ENCODE data around the gene MGME1. TPM values are rescaled to one million over a fixed set of nuclear protein-coding genes. Genes with fewer than 3 reads are reported as not detected.

MGME1 gene
- total and polyA plus RNA-seq, 2 of the 13 experiments (the other 11 are each of a cell fraction or from before 2014, with no cell fraction given): 36.7 to 66.6 TPM

DNA sequence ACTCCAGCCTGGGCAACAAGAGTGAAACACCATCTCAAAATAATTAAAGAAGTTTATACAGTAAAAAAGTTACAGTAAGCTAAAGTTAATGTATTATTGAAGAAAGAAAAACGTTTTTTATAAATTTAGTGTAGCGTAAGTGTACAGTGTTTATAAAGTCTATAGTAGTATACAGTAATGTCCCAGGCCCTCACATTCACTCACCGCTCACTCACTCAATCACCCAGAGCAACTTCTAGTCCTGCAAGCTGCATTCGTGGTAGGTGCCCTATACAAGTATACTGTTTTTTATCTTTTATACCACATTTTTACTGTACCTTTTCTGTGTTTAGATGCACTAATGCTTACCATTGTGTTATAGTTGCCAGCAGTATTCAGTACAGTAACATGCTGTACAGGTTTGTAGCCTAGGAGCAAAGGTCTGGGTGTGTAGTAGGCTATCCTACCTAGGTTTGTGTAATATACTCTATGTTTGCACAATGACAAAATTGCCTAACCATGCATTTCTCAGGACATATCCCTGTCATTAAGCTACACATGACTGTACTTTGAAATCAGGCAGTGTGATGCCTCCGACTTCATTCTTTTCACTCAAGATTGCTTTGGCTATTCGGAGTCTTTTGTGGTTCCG lies 16.7 kb downstream of the MGME1 start (continued):
- TF ChIP-seq, protein P1, sequence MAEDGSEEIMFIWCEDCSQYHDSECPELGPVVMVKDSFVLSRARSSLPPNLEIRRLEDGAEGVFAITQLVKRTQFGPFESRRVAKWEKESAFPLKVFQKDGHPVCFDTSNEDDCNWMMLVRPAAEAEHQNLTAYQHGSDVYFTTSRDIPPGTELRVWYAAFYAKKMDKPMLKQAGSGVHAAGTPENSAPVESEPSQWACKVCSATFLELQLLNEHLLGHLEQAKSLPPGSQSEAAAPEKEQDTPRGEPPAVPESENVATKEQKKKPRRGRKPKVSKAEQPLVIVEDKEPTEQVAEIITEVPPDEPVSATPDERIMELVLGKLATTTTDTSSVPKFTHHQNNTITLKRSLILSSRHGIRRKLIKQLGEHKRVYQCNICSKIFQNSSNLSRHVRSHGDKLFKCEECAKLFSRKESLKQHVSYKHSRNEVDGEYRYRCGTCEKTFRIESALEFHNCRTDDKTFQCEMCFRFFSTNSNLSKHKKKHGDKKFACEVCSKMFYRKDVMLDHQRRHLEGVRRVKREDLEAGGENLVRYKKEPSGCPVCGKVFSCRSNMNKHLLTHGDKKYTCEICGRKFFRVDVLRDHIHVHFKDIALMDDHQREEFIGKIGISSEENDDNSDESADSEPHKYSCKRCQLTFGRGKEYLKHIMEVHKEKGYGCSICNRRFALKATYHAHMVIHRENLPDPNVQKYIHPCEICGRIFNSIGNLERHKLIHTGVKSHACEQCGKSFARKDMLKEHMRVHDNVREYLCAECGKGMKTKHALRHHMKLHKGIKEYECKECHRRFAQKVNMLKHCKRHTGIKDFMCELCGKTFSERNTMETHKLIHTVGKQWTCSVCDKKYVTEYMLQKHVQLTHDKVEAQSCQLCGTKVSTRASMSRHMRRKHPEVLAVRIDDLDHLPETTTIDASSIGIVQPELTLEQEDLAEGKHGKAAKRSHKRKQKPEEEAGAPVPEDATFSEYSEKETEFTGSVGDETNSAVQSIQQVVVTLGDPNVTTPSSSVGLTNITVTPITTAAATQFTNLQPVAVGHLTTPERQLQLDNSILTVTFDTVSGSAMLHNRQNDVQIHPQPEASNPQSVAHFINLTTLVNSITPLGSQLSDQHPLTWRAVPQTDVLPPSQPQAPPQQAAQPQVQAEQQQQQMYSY (CRISPR knock-in tag; IDR thresholded peaks at IDR 0.05): no peak
- TF ChIP-seq HNRNPK (IDR thresholded peaks at IDR 0.05; ENCODE audit: low read depth, low read length, poor library complexity, severe bottlenecking) (no peak), ZSCAN31 (CRISPR knock-in tag; IDR thresholded peaks at IDR 0.05; ENCODE audit: low read depth) (no peak), NR2F2 (IDR thresholded peaks at IDR 0.05; ENCODE audit: borderline replicate concordance, low read depth) (0 out of 2 replicates have a peak, but pooled peaks have one; percentile 66), HOXA9 (CRISPR knock-in tag; IDR thresholded peaks at IDR 0.05; ENCODE audit: borderline replicate concordance) (no peak), MATR3 (CRISPR knock-in tag; IDR thresholded peaks at IDR 0.05) (no peak), LCORL (IDR thresholded peaks at IDR 0.05) (peak; percentile 53; the same call in 1 of the 2 replicates), LCORL (CRISPR knock-in tag; IDR thresholded peaks at IDR 0.05) (peak; percentile 76; the same call in 1 of the 2 replicates), MIXL1 (CRISPR knock-in tag; IDR thresholded peaks at IDR 0.05) (peak; percentile 96), ZBTB7A (CRISPR knock-in tag; IDR thresholded peaks at IDR 0.05) (no peak), KDM3A (CRISPR knock-in tag; IDR thresholded peaks at IDR 0.05; ENCODE audit: low read depth) (peak; percentile 92; the same call in 1 of the 2 replicates), PHF21A (CRISPR knock-in tag; IDR thresholded peaks at IDR 0.05) (peak; percentile 69), ZNF747 (CRISPR knock-in tag; IDR thresholded peaks at IDR 0.05; ENCODE audit: borderline replicate concordance) (0 out of 2 replicates have a peak, but pooled peaks have one; percentile 15), HHEX (CRISPR knock-in tag; IDR thresholded peaks at IDR 0.05) (0 out of 2 replicates have a peak, but pooled peaks have one; percentile 61), CENPT (CRISPR knock-in tag; IDR thresholded peaks at IDR 0.05; ENCODE audit: low read depth) (no peak)
- TF ChIP-seq, protein P2, sequence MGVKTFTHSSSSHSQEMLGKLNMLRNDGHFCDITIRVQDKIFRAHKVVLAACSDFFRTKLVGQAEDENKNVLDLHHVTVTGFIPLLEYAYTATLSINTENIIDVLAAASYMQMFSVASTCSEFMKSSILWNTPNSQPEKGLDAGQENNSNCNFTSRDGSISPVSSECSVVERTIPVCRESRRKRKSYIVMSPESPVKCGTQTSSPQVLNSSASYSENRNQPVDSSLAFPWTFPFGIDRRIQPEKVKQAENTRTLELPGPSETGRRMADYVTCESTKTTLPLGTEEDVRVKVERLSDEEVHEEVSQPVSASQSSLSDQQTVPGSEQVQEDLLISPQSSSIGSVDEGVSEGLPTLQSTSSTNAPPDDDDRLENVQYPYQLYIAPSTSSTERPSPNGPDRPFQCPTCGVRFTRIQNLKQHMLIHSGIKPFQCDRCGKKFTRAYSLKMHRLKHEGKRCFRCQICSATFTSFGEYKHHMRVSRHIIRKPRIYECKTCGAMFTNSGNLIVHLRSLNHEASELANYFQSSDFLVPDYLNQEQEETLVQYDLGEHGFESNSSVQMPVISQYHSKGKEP (CRISPR knock-in tag; IDR thresholded peaks at IDR 0.05): peak; percentile 77; the same call in 1 of the 2 replicates
- TF ChIP-seq, protein P3, sequence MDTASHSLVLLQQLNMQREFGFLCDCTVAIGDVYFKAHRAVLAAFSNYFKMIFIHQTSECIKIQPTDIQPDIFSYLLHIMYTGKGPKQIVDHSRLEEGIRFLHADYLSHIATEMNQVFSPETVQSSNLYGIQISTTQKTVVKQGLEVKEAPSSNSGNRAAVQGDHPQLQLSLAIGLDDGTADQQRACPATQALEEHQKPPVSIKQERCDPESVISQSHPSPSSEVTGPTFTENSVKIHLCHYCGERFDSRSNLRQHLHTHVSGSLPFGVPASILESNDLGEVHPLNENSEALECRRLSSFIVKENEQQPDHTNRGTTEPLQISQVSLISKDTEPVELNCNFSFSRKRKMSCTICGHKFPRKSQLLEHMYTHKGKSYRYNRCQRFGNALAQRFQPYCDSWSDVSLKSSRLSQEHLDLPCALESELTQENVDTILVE (CRISPR knock-in tag; IDR thresholded peaks at IDR 0.05): peak; percentile 90
- TF ChIP-seq, protein P4, sequence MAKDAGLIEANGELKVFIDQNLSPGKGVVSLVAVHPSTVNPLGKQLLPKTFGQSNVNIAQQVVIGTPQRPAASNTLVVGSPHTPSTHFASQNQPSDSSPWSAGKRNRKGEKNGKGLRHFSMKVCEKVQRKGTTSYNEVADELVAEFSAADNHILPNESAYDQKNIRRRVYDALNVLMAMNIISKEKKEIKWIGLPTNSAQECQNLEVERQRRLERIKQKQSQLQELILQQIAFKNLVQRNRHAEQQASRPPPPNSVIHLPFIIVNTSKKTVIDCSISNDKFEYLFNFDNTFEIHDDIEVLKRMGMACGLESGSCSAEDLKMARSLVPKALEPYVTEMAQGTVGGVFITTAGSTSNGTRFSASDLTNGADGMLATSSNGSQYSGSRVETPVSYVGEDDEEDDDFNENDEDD (CRISPR knock-in tag; IDR thresholded peaks at IDR 0.05; ENCODE audit: borderline replicate concordance): peak; percentile 64; the same call in 1 of the 2 replicates
- TF ChIP-seq, protein P5, sequence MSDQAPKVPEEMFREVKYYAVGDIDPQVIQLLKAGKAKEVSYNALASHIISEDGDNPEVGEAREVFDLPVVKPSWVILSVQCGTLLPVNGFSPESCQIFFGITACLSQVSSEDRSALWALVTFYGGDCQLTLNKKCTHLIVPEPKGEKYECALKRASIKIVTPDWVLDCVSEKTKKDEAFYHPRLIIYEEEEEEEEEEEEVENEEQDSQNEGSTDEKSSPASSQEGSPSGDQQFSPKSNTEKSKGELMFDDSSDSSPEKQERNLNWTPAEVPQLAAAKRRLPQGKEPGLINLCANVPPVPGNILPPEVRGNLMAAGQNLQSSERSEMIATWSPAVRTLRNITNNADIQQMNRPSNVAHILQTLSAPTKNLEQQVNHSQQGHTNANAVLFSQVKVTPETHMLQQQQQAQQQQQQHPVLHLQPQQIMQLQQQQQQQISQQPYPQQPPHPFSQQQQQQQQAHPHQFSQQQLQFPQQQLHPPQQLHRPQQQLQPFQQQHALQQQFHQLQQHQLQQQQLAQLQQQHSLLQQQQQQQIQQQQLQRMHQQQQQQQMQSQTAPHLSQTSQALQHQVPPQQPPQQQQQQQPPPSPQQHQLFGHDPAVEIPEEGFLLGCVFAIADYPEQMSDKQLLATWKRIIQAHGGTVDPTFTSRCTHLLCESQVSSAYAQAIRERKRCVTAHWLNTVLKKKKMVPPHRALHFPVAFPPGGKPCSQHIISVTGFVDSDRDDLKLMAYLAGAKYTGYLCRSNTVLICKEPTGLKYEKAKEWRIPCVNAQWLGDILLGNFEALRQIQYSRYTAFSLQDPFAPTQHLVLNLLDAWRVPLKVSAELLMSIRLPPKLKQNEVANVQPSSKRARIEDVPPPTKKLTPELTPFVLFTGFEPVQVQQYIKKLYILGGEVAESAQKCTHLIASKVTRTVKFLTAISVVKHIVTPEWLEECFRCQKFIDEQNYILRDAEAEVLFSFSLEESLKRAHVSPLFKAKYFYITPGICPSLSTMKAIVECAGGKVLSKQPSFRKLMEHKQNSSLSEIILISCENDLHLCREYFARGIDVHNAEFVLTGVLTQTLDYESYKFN (CRISPR knock-in tag; conservative IDR thresholded peaks at IDR 0.05): peak; percentile 88

Measured in HepG2 (cell line).